Measurements from ENCODE around the gene SLC38A10.

The SLC38A10 gene

DNA sequence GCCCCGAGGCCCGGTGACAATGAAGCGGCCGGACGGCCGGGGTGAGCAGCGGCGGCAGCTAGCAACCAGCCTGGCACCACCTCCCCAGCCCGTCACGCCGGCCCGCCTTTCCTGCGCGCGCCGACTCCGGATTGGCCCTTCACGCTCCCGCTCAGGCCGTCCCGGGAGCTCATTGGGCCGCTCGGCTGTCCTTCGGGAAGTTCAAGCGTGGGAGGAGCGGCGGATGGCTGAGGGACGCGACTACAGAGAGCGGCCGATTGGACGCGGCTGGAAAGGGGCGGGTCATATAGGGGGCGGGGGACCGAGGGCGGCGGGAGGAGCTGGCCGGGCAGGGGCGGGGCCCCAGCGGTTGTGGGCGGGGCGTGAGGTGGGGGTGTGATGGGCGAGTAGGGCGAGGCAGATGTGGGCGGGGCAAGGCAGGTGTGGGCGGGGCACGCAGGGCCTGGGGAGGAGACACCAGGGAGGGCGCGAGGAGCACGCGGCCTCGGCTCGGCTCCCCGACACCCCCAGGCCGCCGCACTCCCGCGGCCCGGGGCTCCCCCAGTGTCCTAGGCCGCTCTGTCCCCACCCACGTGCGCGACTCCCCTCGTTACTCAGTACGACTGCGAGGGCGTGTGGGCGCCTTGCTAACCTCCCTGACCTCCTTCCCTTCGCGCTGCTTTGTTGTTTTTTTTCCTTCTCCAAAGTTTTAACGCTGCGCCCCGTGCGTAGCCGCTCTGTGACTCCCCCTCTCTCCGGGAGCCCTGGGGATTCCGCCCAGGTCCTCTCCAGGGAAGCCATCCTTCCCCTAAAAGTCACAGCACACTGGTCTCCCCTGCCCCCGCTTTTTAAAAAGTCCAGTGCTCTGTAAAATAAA is 72.0 kb downstream of the SLC38A10 start, which contains the start of gene CEP131:
CEP131 (minus strand) TSS at position 60 of the 856 bp plus-strand sequence. CDS start 2,909 bp downstream, outside the sequence.
- FAIRE-seq, result peak; percentile 9

DNA sequence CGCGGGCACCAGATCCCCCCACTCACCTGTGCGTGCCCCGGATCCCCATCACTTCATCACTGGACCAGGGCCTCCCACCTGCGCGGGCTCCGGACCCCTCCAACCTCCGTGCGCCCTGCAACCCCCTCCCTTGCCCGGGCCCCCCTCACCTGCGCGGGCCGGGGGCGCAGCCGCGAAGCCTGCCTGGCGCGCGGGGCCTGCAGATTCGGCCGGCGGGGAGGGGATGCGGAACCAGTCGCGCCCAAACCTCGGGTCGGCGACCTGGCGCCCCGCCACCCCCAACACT is 72.5 kb downstream of the SLC38A10 start:
- FAIRE-seq, result no peak

- FAIRE-seq, result no peak
These were observed 73.1 kb downstream of the SLC38A10 start for GRCh38 chr17:81221842-81222619.

GRCh38 chr17:81221371-81221841 is 73.7 kb downstream of the SLC38A10 start:
- FAIRE-seq, result no peak

DNA sequence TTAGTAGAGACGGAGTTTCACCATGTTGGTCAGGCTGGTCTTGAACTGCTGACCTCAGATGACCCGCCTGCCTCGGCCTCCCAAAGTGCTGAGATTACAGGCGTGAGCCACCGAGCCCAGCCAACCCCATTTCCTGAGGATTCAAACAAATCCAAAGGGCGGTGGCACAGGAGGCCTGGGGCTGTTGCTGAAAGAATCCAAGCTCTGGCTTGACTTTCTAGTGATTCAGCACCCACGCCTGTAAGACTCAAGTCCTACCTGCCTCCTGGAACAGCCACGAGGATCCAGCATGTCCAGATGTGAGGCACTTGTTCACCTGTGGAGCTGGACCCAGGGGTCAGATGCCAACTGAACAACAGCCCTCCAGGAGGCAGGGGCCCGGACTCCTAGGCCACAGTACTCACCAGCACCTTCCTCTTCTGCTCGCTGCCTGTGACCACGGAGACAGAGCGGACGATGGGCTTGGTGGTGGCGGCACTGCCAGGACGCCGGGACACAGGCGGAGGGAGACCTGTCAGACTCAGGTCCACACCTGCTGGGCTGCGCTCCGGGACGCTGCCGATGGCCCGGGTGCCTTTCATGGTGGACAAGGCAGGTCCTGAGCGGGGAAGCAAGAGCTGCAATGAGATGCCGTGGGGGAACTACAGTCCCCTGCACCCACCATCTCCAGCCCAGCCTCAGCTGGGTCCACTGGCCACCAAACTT is 75.5 kb downstream of the SLC38A10 start:
- FAIRE-seq, result no peak

DNA sequence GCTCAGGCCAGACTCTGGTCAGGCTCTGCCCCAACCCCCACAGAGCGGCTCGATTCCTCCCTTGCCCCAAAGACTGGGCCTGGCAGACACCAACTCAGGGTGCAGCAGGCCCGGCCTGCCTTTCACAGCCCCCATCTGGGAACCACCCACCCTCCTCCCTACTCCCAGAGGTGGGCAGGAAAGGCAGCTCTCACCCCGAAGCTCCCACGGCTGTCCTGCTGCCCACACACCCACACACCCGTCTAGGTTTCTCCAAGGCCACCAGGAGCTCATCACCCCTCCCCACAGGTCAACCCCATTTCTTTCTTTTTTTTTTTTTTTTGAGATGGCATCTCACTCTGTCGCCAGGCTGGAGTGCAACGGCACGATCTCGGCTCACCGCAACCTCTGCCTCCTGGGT is 76.1 kb downstream of the SLC38A10 start:
- FAIRE-seq, result no peak

GRCh38 chr17:81218459-81218858 is 76.6 kb downstream of the SLC38A10 start:
- FAIRE-seq, result no peak

DNA sequence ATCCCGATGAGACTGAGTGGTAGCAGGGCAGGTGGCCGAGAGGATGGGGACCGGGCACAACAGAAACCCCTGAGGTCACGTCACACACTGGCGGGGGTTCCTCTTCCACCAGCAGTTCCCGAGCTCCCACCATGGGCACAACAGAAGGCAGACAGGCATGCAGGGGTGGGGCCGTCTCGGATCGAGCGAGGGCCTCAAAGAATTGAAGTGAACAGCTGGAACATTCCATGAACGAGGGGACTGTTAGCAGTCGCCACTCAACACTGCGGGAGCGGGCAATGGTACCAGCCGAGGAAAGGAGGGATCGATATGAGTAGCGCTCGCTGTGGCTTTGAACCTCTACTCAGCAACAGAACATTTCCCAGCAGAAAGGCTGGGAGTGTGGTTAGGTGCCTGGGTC is 77.6 kb downstream of the SLC38A10 start:
- FAIRE-seq, result no peak

DNA sequence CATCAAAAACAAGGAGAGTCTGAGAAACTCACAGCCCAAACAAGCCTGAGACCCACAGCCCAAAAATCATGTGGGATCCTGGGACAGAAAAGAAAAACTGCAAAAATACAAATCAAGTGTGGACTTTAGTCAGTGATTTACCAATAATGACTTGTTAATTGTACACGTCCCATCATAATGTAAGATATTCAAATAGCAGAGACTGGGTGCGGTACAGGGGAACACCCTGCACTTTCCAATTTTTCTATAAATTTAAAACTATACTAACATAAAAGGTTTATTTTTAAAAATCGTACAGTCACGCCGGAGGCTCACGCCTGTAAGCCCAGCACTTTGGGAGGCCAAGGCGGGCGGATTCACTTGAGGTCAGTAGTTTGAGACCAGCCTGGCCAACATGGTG is 81.1 kb downstream of the SLC38A10 start:
- no peak for FAIRE-seq

DNA sequence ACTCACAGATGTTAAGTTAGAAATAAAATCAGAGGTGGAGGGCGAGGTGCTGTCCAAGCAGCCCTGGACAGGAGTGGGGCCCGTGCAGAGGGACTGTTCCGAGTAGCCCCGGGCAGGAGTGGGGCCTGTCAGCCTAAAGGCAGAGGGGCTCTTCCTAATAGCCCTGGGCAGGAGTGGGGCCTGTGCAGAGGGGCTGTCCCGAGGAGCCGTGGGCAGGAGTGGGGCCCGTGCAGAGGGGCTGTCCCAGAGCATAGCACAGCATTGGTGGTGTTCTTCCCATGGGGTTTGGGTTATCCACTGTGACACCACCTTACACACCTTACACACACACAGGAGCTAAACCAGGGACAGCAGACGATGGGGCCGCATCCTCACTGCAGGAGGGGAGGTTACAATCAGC is 82.7 kb downstream of the SLC38A10 start:
- no peak for FAIRE-seq

DNA sequence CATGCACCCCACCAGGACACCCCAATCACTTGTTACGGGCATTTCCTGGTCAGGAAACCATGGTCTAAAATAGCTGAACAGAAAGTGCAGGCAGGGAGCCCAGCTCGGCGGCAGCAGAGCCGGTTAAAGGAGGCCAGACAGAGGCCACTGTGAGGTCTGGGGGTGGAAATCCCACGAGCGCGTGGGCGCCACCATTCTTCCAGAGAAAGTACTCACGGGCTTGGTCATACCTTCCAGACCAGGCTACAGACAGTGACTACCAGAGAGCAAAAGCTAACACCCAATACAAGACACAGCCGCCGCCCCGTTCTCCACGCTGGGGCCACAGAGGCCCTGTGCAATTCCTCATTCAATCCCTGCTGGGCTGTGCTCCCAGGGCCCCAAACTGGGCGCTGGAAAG is 84.2 kb downstream of the SLC38A10 start:
- FAIRE-seq, result no peak

- no peak for FAIRE-seq
These were observed 84.6 kb downstream of the SLC38A10 start for GRCh38 chr17:81210466-81210865.

DNA sequence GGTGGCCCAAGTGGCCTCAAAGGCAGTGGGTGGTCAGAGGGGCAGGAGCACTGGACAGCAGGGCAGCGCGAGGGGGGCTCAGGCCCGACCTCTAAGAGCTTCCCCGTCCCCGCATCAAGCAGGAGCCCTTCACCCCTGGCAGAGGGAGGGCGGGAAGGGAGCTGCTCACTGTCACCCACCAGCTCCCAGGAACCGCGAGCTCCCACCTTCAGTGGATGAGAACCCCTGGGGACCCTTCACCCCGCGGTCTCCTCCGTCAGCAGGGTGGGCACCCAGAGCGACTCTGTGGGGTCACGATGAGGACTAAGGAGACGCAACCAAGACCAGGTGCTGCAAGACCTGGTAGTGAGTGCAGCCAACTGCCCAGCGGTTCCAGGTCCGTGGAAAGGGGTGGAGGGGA is 86.0 kb downstream of the SLC38A10 start:
- FAIRE-seq, result no peak

- FAIRE-seq, result no peak
These were observed 86.5 kb downstream of the SLC38A10 start for GRCh38 chr17:81208651-81209050.

- FAIRE-seq, result no peak
These were observed 87.2 kb downstream of the SLC38A10 start for GRCh38 chr17:81207610-81208581.

DNA sequence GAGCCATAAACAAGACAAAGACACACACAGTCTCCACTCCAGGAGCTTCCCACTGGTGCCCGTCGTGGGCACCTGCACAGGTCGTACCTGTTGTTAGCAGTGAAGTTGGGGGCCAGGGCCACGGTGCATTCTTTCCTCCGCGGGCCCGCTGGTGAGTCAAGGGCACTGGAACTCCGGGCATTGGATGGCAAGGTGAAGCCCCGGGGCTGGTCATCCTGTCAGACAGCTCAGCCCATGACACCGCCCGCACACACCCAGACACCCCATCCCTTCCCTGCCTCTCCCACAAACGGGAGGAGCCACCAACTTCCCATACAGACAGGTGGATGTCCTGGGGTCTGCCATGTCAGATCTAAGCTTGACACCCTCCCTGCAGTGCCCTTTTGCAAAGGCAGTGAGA is 88.5 kb downstream of the SLC38A10 start:
- no peak for FAIRE-seq

GRCh38 chr17:81206166-81206565 is 88.9 kb downstream of the SLC38A10 start:
- FAIRE-seq, result no peak

DNA sequence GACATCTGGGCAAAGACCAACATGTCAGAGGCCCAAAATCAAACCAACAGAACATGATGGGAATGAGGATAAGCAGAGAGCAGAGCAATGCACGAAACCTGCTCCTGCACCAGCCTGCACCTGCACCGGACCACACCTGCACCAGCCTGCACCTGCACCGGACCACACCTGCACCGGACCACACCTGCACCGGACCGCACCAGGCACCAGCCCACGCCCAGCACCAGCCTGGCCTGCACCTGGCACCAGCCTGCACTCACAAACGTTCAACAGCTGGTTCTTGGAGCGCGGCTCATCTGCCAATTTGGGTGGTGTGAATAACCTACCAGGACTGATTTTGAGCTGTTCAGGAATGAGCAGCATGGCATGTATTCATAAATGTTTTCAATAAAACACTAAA is 90.5 kb downstream of the SLC38A10 start:
- no peak for FAIRE-seq

- no peak for FAIRE-seq
These were observed 92.0 kb downstream of the SLC38A10 start for GRCh38 chr17:81203136-81203535.

DNA sequence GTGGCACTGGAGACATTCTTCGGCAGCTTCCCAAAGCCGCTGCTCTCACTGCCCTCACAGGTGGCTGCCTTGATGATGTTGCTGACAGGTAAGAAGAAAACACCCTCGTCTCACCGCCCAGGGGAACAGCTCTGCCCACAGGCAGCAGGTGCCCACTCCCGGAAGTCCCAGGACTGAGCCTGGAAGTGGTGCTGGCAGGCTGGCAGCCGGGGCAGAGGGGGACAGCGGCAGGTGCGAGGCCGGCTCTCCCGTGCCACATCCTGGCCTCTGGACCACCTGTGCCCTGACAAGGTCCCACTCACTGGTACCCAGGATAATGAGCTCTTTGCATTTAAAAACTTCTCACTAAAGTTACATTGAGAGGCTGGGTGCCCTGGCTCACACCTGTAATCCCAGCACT is 92.8 kb downstream of the SLC38A10 start:
- no peak for FAIRE-seq

GRCh38 chr17:81200695-81201580 is 94.2 kb downstream of the SLC38A10 start:
- peak; percentile 56 for FAIRE-seq
